Embryonic facial prominence (tissue), 1 donor: ENCODE data around the gene TUBB4B.

Experiments used
- DNase-seq: peaks from one replicate; pipeline ENCODE4 v3.0.0-alpha.2; 2016; ENCODE audit errors: extremely low spot score

TUBB4B gene

DNA sequence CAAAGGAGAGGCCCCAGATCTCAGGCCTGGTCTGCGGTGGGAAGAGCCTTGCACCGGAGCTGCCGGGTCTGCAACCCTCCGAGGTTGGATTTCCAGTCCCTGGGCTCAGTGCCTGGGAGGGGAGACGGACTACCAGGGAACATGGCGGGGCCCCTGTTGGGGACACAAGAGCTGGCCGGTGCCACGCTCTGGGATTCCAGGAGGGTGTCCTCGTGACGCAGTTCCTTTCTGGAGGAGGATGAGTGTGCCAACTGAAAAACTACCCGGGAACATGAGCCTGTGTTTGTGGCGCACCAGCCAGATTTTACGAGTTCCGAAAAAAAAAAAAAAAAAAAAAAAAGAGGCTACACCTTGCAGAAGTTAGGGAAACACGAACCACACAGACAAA is 52.0 kb downstream of the TUBB4B start:
- DNase-seq: no peak
